ENCODE measurements around the gene ZBTB17. TPM values are rescaled to one million over a fixed set of nuclear protein-coding genes. Genes with fewer than 3 reads are reported as not detected.

The ZBTB17 gene
- total and polyA plus RNA-seq, 2 of the 8 experiments (the other 6 are each of a cell fraction or from before 2014, with no cell fraction given): 24.7 to 36.2 TPM

DNA sequence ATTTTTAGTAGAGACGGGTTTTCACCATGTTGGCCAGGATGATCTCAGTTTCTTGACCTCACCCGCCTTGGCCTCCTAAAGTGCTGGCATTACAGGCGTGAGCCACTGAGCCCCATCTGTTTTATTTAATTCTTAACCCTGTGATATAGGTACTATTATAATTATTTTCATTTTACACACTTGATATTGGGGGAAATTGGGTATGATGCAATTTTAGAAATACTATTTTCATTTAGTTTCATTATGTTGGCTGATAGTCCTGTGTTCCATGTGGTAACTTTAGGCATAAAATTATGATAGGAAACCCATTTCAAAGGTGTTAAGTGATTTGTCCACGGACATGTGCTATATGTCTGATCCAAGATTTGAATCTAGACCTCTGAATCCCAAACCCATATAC lies 67.3 kb downstream of the ZBTB17 start:
- Histone ChIP-seq H3K23ac (ENCODE audit: insufficient read length) (no peak overlapping the region), H3K4me2 (ENCODE audit: insufficient read depth in 1 of 2, low read depth in 2 of 2, low read length in 2 of 2) (no peak overlapping the region), H3K14ac (ENCODE audit: insufficient read length) (no peak overlapping the region), H3K36me3 (ENCODE audit: control insufficient read depth in 2 of 4, insufficient read depth in 4 of 4, low read length in 3 of 4) (peaks cover 0 to 27% (median 5%) of the 10 kb centered on the region in 4 experiments; a peak in 4 of 8 replicates), H2AK5ac (ENCODE audit: low read depth, low read length) (no peak overlapping the region), H3K23me2 (ENCODE audit: low read depth, low read length) (no peaks in the 10 kb centered on the region), H2BK5ac (ENCODE audit: low read depth, low read length) (no peak overlapping the region), H3K4me3 (ENCODE audit: extremely low read depth in 1 of 4, insufficient read depth in 2 of 4, low read depth in 3 of 4, low read length in 4 of 4) (no peak overlapping the region), H2BK120ac (replicated peaks; ENCODE audit: low read depth, low read length) (no peak overlapping the region), H2AFZ (ENCODE audit: low read length) (no peak overlapping the region), H4K20me1 (replicated peaks in 1 of 2; ENCODE audit: control insufficient read depth in 1 of 2, insufficient read depth in 2 of 2, low read length in 2 of 2) (peaks cover 0 to 2% of the 10 kb centered on the region in 2 experiments), H4K8ac (ENCODE audit: extremely low read depth, insufficient read depth, low read length) (no peak overlapping the region), H3K9ac (replicated peaks in 1 of 4; ENCODE audit: extremely low read depth in 1 of 4, low read depth in 3 of 4, low read length in 3 of 4) (no peak overlapping the region), H3K18ac (ENCODE audit: extremely low read depth, low read length) (no peak overlapping the region), H4K5ac (ENCODE audit: insufficient read length, low read depth, low read length) (no peak overlapping the region), H2BK20ac (ENCODE audit: low read length) (no peak overlapping the region), H3K56ac (replicated peaks; ENCODE audit: insufficient read length, low read depth, low read length) (no peak overlapping the region), H3K4me1 (replicated peaks in 1 of 4; ENCODE audit: control insufficient read depth in 3 of 4, insufficient read depth in 4 of 4, low read length in 3 of 4) (no peaks in the 10 kb centered on the region), H3K4ac (replicated peaks; ENCODE audit: insufficient read length, low read depth, low read length) (no peak overlapping the region), H2BK15ac (ENCODE audit: low read length) (no peak overlapping the region), H4K91ac (replicated peaks; ENCODE audit: insufficient read length, low read length) (no peak overlapping the region), H3K79me2 (ENCODE audit: control insufficient read depth in 1 of 2, insufficient read depth in 2 of 2, low read length in 2 of 2) (peaks cover 0 to 49% of the 10 kb centered on the region in 2 experiments; a peak in 2 of 4 replicates), H2BK12ac (ENCODE audit: low read depth, low read length) (no peak overlapping the region), H3K9me3 (ENCODE audit: insufficient read depth in 2 of 2, low read depth in 1 of 2, low read length in 1 of 2) (no peaks in the 10 kb centered on the region), H3K79me1 (ENCODE audit: low read depth, low read length) (no peaks in the 10 kb centered on the region), H3K27me3 (replicated peaks in 1 of 4; ENCODE audit: control insufficient read depth in 3 of 4, extremely low read depth in 1 of 4, insufficient read depth in 3 of 4, low read length in 3 of 4) (no peaks in the 10 kb centered on the region), H3K27ac (ENCODE audit: low read depth, low read length) (no peak overlapping the region)
- TF ChIP-seq TEAD4 (IDR thresholded peaks at IDR 0.05; ENCODE audit: low read depth, low read length): no peak
- no peak for TF ChIP-seq SP4 (IDR thresholded peaks at IDR 0.05; ENCODE audit: low read length)
- no peak for TF ChIP-seq GABPA (IDR thresholded peaks at IDR 0.05; ENCODE audit: borderline replicate concordance, insufficient read depth, low read length)
- POLR2A ChIA-PET (ENCODE audit: partially characterized antibody): no interaction called here
- CTCF ChIA-PET (ENCODE audit: partially characterized antibody): no interaction called here
- DNase-seq (ENCODE audit: low read depth in 1 of 2, low spot score in 2 of 2) (no peak), FAIRE-seq (no peak)
- WGBS, 2 experiments (ENCODE audit: extremely low coverage in 1 of 2, insufficient coverage in 1 of 2, insufficient read length in 1 of 2, insufficient replicate concordance in 2 of 2, low coverage in 1 of 2, low lambda C conversion rate in 2 of 2, missing lambda C conversion rate in 1 of 2): 85% methylated on average over 4 of the region's 4 CpGs; no CpG with 5 or more reads in 1 of the 2 experiments

Measured in H1 (cell line).